Stimulated activated CD8-positive, alpha-beta memory T cell treated with anti-CD3 and anti-CD28 coated beads, Interleukin-4, amount 100 ng/mL, for 1 hour (primary cell): ENCODE measurements around the gene PPP6R1.

Source experiments
- DNase-seq, 2 donors: peaks; one replicate each; pipeline ENCODE4 v3.0.0-alpha.2; 2020; ENCODE audit warnings: low read depth in 2 of 2, low spot score in 1 of 2

The PPP6R1 gene

DNA sequence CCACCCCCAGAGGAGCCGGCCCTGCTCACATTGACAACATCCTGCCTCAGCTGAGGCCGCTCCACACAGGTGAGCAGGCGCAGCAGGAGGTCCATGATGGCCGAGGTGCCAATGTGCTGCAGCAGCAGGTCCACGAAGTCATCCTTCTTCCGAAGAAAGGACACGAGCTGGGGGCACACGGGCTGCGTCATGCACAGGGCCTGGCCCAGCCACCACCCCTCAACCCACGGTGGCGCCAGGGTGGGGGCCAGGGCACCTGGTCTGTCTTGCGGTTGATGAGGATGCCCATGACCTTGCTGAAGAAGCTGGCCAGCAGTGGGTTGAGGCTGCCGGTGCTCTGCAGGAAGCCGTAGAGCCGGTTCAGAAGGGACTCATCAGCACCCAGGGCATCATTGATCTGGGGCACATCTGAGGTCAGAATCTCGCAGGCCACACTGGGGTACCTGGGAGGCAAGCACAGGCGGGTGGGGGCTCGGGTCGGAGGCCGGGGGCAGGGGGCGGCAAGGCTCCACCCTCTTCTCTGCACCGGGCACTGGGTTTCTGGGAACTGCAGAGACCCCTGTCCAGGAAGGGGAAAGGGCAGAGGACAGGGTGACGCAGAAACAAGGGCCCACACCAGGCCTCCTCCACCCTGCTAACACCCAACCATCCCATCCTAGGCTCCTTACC is 13.4 kb downstream of the PPP6R1 start:
- no peak for DNase-seq

- DNase-seq = no peak
Measured at GRCh38 chr19:55244004-55244680, 14.7 kb downstream of the PPP6R1 start.

GRCh38 chr19:55242517-55242916 is 16.3 kb downstream of the PPP6R1 start:
- DNase-seq = no peak

DNA sequence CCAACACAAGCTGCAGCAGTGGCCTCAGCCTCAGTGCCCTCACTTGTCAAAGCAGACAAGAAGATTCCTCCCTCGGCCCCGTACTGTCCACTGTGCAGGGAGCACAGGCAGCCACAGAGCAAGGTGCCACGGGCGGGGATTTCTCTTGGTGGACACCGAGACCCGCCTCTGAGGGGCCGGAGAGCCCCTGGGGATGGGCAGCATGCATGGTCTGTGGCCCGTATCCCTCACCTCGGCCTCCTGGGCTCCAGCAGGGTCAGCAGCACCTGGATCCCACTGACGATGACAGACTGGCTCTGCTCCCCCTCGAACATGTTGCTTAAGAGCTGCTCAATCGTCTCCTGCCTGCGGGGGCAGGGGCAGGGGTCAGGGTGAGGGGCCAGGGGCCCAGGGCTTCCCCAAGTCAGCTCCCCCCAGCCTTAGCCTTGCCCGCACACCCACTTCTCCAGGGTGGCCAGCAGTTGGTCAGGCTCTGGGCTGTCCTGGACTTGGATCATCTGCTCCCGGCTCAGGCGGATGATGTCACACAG is 16.8 kb downstream of the PPP6R1 start:
- no peak for DNase-seq

DNA sequence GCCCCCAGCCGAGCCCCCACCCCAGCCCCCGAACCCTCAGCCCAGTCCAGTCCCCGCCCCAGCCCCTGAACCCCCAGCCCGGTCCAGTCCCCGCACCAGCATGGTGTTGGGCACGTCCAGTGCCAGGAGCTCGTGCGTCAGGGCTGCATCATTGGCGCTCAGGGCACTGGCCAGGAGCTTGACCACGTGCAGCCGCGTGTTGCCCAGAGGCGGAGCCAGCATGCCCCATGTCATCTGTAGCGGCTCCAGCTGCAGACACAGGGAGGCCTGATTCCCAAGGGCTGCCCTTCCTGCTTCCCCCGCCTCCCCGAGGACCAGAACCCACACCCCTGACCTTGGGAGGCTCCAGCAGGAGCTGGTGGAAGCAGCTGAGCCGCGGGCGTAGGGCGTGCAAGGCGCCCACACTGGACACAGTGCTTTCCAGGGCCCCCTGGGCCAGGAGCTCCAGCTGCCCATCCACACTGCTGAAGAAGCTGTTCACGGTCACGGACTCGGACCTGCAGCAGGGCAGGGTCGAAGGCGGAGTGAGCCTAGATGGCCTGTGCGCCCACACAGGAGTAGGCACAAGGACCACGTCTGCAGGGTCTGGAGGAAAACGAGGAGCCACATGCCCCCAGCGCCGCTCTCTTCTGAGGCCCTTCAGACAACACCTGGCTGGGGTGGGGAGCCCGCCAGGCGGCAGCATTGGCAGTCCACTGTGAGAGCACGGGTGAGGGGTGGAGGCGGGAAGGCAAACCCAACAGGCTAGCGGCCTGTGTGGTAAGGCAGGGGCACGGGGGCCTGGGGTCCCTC is 17.5 kb downstream of the PPP6R1 start:
- no peak for DNase-seq

DNA sequence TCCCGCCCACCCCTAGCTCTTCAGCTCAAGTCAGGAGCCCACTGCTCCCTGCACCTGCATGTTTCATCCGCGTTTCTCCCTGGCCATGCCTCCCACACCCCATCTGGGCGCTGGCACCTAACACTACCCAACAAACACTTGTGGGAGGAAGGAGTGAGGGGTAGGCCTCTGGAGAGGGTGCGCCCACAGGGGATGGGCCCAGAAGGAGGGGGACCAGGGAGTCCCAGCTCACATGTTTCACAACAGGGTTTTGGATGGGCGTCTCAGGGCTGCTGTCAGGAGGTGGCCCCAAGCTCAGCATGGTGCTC is 18.1 kb downstream of the PPP6R1 start:
- DNase-seq = no peak

DNA sequence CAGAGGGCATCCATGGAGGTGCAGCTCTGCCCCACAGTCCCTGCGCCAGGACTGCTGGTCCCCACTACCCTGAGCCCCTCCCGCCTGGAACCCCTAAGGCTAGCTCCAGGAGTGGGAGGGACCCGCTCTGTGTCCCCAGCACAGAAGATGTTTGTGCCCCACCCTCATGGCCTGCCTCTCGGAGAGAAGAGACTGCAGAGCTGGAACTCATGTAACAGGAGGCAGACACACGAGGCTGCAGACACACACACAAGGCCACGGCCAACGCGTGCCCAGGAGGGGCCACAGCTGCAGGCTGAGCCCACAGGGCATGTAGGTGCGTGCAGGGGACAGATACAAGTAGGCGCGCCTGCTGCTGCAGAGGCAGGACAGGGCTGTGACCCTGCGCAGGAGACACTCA is 19.8 kb downstream of the PPP6R1 start:
- DNase-seq = no peak

DNA sequence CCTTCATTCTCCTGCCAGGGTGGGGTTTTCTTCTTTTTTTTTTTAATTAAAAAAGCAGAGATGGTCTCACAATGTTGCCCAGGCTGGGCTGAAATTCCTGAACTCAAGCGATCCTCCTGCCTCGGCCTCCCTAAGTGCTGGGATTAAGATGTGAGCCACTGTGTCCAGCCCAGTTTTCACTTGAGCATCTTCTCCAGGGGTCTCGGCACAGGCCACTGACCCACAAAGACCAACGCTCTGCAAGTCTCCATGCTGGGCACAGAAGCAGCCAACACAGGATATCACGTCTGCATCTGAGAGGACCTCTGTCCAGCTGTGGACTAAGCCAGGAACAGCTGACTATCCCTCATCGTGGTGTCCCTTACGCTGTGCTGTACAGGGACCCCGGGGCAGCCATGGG is 20.8 kb downstream of the PPP6R1 start:
- DNase-seq = no peak

GRCh38 chr19:55232986-55233385 is 25.8 kb downstream of the PPP6R1 start:
- DNase-seq = no peak

- DNase-seq = no peak
Measured at GRCh38 chr19:55232286-55232602, 26.6 kb downstream of the PPP6R1 start.

DNA sequence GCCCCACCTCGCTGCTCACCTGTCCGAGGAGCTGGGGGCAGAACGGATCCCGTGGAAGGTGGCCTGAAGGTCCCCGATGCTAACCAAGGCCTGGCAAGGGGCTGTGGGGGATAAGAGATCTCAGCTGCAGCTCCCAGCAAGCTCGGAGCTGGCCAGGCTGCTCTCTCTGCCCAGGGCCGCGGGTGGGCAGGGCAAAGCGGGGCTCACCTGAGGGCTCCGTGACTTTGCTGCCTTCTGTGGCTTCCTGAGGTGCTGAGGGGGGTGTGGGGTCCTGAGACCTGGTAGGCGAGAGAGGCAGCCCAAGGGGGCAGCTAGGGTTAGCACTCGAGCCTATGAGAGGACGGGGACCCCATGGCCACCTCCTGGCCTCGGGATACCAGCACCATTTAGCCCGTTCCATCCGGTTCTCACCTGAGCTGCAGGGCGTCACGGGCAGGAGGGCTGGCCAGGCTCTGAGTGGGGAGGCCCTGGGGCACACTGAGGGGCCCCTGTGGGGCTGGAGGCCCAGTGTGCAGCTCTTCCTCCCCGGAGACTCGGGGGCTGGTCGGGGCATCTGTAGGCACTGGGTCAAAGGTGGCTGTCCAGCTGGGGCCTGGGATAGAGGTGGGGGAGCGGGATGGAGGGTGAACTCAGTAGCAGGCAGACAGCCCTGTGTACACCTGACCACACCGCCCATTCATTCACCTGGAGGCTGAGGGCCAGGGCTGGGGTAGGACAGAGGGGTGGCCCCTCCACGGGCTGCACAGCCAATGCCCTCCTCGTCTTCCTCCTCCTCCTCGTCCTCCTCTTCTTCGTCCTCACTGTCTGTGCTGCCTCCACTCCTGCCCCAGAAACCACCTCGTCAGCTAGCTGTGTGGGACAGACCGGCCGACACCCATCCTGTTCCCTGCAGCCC is 27.2 kb downstream of the PPP6R1 start:
- no peak for DNase-seq

DNA sequence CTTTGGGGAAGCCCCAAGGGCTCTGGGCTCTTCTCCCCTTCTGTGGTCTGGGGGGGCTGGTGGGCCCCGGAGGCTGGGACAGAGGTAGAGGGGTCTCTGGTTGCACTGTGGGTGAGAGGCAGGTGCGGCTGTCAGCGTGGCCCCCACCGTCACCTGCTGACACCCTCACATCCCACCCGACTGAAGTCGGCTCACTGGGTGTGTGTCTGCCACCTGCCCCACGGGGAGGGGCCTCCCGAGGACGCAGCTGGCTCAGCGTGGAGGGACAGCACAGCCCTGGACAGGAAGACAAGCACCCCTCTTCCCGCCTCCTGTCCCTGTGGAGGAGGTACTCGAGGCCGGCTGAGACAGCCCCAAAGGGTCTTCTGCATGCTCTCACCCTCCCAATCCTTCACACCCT is 28.0 kb downstream of the PPP6R1 start:
- no peak for DNase-seq

DNA sequence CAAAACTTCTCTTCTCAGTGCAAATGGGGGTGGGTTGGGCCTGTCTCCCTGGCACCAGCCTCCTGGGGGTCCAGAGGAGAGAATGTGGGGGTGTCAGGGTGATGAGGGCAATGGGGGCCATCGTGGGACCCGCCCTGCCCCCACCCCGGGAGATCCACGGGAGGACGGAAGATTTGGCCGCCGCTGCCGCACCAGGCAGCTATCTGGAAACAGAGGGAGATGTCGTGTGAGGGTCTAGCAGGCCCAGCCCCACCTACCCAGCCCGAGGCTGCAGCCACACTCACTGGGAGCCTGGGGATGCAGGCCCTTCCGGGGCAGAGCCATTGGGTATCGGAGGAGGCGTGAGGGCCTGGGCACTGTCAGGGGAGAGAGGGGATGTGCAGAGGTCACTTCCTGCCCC is 28.5 kb downstream of the PPP6R1 start:
- no peak for DNase-seq

- no peak for DNase-seq
Measured at GRCh38 chr19:55229789-55230182, 29.0 kb downstream of the PPP6R1 start.

- DNase-seq = no peak
Measured at GRCh38 chr19:55229145-55229788, 29.6 kb downstream of the PPP6R1 start.

- no peak for DNase-seq
Measured at GRCh38 chr19:55228403-55229031, 30.3 kb downstream of the PPP6R1 start, which contains the start of gene TMEM86B. Gene TMEM86B, minus strand, starts transcription at chr19:55228763. Its CDS starts 22 bp downstream, at chr19:55228741.

GRCh38 chr19:55228015-55228391 is 30.8 kb downstream of the PPP6R1 start:
- no peak for DNase-seq

DNA sequence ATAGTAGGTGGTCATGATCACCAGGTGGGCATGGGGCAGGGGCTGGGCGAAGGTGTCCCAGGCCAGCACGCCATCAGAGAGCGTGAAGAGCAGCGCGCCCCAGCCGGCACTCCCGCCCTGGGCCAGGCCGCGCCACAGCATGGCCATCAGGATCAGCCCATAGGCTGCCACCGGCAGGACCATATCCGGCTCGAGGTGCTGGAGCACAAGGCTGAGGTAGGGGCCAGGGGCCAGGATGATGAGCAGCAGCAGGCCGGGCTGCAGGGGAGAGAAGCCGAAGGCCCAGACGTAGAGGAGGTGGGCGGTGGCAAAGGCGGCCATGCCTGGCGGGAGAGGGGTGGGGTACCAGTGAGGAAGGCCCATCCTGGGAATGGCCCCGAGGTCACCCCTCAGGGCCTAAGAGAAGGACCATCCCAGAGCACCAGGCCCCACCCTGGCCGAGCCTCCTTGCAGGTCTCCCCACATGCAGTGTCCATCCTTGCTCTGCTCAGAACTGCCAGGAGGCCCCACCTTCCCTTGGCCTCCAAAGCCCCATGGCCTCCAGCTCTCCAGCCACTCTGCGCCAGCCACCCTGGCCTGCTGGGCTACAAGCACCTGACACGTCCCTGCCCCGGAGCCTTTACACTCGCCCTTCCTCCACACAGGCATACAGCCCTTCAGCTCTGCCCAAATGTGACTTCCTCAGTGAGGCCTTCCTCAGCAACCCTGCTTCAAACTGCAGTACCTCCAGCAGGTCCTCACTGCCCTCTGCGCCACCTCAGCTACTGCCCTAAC is 31.4 kb downstream of the PPP6R1 start:
- no peak for DNase-seq

- DNase-seq = no peak
Measured at GRCh38 chr19:55226788-55227187, 32.0 kb downstream of the PPP6R1 start.

DNA sequence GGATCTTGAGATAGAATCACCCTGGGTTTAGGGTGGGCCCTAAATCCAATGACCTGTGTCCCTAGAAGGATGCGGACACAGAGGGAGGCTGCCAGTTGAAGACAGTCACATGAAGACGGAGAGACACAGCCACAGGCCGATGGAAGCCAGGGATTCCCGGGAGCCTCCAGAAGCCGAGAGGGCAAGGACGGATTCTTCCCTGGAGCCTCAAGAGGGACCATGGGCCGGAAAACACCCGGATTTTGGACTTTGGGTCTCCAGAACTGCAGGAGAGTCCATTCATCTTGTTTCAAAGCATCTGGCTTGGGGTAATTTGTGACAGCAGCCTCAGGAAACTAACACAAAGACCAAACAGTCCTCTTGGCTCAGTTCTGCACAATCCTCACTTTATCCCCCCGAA is 32.5 kb downstream of the PPP6R1 start:
- DNase-seq = no peak
